Renal pelvis (tissue), 4 donors: ENCODE results near the gene FOXI1. TPM values are rescaled to one million over a fixed set of nuclear protein-coding genes. Genes with fewer than 3 reads are reported as not detected.
A peak's percentile ranks its signal among the peaks of the same experiment; 100 is the strongest.
"Not testable (repeated sequence)": the region's sequence is repeated elsewhere in the genome, so short reads cannot be mapped to it uniquely, and the experiment has no call there.

Experiments used
- DNase-seq: peaks from one replicate; pipeline ENCODE4 v3.0.0-alpha.2; 2013
- polyA plus RNA-seq, 3 donors: library from polyadenylated mRNA; unstranded; fragments of 120-200 nt; gene quantifications; one replicate each; pipeline ENCODE4 v1.2.1, GENCODE V29; 2013; ENCODE audit not compliant: insufficient read length in 3 of 3

FOXI1 gene
- polyA plus RNA-seq, 3 donors: 5.2 to 8.2 (median 5.8) TPM

DNA sequence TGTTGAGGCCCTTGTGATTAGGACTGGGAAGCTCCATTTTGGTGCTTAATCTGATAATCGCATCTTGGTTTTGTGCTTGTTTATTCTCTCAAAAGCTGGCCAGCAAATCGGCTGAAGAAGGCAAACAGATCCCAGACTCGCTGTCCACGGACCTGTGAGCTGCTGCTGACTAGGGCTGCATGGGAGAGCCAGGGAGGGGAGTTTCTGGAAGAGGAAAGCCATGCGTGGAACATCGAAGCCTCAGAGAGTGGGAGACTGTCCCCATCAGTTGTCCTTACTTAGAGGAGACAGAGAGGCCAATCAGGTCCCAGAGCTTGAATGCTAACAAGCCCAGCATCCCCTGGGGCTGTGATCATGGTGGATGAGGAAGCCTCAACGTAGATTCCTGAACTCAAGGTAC is 23.0 kb upstream of the FOXI1 start:
- no peak for DNase-seq

DNA sequence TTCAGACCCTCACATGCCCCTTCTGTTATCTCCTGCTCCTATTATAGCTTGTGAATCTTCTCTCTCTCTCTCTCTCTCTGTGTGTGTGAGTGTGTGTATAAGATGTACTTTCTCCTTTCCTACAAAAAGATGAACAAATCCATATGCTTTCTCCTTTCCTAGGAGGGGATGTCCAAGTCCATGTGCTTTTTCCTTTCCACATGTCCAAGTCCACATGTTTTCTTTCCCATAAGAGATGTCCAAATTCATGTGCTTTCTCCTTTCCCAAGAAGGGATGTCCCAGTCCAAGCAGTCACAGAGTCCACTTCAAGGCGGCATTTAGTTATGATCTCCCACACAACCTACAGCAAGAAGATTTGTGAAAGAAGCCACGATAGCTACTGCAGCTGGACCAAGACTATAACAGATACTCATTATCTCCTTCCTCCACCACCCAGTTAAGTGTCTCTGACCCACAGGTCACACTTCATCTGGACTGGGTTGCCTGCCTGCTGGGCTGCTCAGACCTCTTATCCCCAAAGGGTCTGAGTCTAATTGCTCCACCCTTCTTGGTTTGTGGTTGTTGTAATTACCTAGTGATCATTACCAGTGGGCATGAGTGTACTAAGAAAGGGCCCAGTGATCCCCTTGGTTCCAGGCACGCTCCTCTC is 18.4 kb upstream of the FOXI1 start:
- DNase-seq: no peak

- no peak for DNase-seq
Measured at GRCh38 chr5:170092455-170093101, 13.1 kb upstream of the FOXI1 start.

DNA sequence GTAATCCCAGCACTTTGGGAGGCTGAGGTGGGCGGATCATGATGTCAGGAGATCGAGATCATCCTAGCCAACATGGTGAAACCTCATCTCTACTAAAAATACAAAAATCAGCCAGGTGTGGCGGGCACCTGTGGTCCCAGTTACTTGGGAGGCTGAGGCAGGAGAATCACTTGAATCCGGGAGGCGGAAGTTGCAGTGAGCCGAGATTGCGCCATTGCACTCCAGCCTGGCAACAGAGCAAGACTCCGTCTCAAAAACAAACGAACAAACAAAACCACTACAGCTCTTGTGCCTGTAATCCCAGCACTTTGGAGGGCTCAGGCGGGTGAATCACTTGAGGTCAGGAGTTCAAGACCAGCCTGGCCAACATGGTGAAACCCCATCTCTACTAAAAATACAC is 11.4 kb upstream of the FOXI1 start:
- not testable (repeated sequence) for DNase-seq

DNA sequence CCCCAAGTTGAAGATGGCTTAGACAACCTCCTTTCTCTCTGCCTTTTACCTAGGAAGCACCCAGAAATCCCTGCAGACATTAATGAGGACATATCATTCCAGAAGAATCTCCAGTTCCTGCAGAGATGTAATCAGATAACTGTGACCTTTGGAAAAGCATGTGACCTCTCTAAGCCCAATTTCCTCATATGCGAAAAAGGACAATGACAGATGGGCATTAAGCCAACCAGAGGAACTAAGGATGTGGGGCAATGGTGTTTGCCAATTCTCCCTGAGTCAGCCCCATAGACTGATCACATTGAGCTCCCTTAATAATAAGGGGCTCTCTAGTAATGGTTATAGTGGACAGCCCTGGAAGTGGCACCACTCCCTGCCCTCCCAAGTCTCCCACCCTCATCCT is 10.1 kb upstream of the FOXI1 start:
- DNase-seq: no peak

GRCh38 chr5:170097934-170098333 is 7.8 kb upstream of the FOXI1 start:
- DNase-seq: peak; percentile 5

- peak; percentile 87 for DNase-seq
Measured at GRCh38 chr5:170100066-170100943, 5.4 kb upstream of the FOXI1 start.

DNA sequence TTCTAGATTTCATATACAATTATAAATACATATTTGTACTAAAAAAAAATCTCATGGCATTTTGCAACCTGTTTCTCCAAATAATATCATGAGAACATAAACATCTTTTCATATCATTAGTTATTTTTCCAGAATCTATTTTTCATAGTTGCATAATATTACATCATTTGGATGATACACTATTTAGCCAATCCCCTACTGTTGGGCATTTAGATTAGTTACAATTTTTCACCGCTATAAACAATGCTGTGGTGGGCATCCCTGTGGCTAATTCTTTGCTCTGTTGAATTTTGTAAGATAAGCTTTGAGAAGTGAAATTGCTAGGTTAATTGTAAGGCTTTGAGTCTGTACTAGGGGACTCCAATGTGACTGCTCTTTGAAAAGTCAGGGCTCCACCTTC is 2.2 kb upstream of the FOXI1 start:
- no peak for DNase-seq

DNA sequence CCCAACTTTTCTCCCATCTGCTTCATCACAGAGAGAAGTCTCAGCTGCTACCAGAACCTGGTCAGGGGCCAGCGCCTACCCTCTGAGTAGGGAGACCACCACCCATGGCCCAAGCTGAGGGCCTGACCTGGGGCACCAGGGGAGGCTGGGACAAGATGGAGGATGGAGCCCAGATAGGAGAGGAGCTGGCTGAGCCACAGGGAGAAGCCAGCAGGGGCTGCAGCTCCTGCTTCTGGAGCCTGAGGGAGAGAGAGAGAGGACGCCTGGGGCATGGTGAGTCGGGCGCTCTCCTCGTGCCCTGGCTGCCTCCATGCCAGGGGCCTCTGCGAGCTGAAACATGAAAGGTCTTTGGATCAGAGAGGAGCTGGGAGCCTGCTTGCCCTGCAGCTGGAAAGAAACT is 1.4 kb upstream of the FOXI1 start:
- DNase-seq: no peak

DNA sequence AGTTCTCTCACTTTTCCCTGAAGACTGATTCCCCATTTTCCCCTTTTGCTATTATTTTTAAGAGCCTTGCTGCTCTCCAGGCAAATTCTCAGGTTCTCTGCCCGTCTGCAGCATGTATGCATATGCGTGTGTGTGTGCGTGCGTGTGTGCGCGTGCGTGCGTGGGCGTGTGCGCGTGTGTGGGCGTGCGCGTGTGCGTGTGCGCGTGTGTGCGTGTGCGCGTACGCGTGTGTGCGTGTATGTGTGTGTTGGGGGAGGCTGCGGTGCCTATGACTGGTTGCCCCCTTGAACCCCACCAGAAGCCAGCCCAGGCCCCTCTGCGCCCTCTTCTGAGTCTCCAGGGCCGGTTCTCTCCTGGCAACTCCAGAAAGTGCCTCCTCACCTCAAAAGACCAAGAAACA is 987 bp upstream of the FOXI1 start:
- DNase-seq: no peak

DNA sequence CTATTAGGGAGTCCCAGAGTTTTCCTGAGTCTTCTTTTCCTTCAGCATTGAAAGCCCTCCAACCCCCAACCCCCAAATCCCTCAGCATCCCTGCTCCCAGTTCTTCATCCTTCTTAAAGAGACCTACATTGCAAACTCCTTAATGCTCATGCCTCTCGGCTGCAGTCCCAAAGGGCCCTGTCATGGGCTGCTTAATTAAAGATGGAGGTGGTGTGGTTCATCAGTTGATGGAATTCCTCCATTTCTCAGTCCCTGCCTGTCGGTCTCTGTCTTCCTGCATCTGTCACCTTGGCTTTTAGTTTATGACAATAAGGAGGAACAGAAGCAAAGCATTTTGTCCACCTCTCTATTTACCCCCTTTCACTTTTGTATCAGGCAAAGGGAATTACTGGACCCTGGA is 2.0 kb downstream of the FOXI1 start:
- DNase-seq: no peak

DNA sequence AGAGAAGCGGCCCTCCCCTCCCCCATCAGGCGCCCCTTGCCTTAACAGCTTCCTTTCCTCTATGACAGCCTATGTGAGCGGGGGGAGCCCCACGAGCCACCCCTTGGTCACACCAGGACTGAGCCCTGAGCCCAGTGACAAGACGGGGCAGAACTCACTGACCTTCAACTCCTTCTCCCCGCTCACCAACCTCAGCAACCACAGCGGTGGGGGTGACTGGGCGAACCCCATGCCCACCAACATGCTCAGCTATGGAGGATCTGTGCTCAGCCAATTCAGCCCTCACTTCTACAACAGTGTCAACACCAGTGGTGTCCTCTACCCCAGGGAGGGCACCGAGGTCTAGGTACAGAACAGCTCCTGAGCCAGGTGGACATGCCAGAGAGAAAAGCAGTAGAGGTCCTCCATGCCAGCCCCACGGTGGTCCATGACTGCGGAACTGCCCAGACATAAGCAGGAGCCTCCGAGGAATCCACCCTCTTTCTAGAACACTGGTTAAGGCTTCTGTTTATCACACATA is 2.6 kb downstream of the FOXI1 start:
- DNase-seq: no peak

DNA sequence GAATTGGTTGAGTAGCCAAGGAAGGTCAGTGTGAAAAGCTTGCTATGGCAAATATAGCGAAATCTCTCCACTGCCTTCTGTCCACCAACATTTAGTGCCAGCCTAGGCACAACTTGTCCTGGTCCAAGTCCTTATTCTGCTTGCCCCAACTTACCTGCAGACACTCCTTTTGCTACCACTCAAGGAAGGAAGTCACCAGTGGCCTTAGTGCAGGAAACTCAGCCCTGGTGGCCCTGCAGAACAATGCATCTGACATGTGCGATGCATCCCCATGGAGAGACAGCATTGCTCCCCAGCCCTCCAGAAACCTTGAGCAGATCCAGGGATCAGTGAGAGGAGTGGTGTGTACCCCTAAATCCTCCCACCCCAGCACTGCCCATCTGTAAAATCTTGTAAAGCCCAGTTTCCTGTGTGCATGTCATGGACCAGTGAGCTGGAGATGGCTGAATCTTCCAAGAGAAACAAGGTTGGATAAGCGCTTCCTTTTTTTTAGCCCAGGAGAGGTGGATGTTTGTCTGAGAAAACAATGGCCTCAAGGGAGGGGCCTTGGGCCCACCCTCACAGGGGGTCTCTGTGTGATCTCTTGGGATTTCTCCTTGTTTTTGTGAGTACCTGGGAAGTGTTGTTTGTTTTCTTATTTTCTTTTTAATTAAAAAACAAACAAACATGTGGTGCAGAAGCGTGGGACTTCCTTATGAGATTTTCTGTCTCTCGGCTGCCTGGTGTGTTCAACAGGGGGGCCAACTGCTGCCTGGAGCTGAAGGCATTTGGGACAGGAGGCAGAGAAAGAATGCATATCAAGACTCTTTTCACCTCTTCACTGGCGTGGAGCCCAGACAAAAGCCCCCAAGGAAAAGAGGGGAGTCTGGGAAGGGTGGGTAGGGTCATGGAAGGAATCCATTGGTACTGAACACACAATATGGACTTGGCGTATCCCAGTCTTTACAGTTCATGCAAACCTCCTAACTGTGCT is 3.6 kb downstream of the FOXI1 start:
- peak; percentile 4 for DNase-seq

- DNase-seq: no peak
Measured at GRCh38 chr5:170110403-170111087, 4.8 kb downstream of the FOXI1 start.

DNA sequence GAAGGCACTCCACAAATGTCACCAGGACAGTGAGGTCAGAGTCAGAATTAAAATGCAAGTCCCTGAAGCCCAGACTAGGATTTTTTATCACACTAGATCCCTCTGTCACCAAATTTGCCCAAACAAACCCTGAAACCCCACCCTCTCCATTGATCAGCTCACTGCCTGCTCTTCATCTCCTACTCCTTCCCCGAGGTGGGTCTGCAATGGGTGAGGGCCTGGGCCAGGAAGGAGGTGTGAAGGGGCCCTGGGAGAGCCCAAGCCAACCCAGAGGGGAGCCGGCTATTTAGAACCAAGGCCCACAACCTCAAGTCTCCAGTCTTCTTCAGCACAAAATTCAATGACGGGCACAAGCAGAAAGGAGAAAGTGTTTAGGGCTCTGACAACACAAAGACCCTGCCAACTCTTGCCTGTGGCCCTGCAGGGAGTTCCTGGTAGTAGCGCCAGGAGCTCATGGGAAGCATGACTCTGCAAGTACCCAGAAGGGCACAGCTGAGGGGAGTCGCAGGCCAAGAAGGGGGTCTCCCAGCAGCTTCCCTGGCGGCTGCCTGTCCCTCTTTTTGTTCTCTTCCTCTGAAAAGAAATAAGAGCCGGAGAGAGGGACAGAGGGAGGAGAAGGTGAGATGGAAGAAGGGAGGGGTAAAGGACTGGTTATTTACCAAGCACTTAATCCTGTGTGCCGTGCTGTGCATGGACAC is 5.5 kb downstream of the FOXI1 start:
- DNase-seq: no peak

DNA sequence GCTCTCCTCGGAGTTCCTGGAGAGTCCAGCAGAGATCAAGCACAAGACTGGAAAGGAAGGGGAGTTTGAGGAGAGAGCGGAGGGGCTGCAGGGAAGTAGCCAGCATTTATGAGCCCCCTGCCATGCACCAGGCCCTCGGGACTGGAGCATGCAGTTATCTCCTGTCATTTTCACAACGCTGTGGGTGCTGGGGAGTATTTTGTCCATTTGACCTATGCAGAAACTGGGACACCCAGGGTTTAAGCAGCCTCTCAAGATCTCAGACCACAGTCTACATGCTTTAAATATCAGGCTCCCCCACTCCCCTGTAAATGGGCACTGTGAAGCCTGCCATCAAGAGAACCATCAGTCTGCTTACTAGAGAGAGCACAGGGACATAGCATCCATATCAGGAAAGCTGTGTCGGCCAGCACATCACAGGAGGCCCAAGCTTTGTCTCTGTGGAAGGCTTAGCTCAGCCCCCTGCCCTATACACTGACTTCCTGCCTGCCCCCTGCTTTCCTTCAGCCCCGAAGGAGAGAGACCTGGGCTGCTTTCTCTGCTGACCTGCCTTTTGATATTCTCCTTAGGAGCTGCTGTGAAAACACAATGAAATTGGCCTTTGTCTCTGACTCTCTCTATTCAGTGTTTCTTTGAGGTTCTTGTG is 7.3 kb downstream of the FOXI1 start:
- DNase-seq: no peak

- DNase-seq: no peak
Measured at GRCh38 chr5:170113522-170113900, 7.8 kb downstream of the FOXI1 start.

DNA sequence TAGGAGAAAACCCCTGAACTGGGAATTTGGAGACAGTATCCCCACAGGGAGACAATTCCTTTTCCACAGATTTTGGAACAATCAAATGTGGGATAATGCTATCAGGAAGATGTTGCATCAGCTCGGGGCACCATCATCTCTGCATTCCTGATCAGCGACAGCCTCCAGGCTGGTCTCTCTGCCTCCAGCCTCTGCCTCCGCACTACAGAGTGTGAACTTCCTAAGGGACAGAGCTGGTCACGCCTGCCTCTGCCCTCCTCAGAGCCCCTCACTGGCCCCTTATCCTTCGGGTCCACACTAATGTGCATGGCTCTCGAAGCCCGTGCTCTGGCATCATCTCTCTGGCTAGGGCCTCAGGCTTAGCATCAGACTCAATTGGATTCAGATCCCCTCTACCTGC is 8.6 kb downstream of the FOXI1 start:
- DNase-seq: no peak

GRCh38 chr5:170115925-170116324 is 10.2 kb downstream of the FOXI1 start:
- no peak for DNase-seq

GRCh38 chr5:170117736-170118135 is 12.0 kb downstream of the FOXI1 start:
- DNase-seq: no peak
